Lower lobe of right lung (tissue), 2 donors: ENCODE results near the gene PTPN14. TPM values are rescaled to one million over a fixed set of nuclear protein-coding genes. Genes with fewer than 3 reads are reported as not detected.

Experiments
- ATAC-seq, 2 donors: fragments of 200-7000 bp; cut with Tn5 transposase; one replicate each; pipeline ENCODE4 v1.9.1; 2020 to 2022; ENCODE audit warnings: mild to moderate bottlenecking in 2 of 2, moderate library complexity in 2 of 2
- DNase-seq: peaks from one replicate; pipeline ENCODE4 v3.0.0-alpha.2; 2020
- H3K27ac ChIP-seq: fragments of 200-600 bp; one replicate; pipeline ENCODE4 v1.8.0; 2022
- H3K27me3 ChIP-seq: fragments of 200-600 bp; one replicate; pipeline ENCODE4 v1.8.0; 2022; ENCODE audit warnings: low read depth
- H3K36me3 ChIP-seq: fragments of 200-600 bp; one replicate; pipeline ENCODE4 v1.8.0; 2022; ENCODE audit warnings: mild to moderate bottlenecking
- H3K4me1 ChIP-seq: fragments of 200-600 bp; one replicate; pipeline ENCODE4 v1.8.0; 2022
- H3K4me3 ChIP-seq: fragments of 200-600 bp; one replicate; pipeline ENCODE4 v1.8.0; 2022; ENCODE audit warnings: mild to moderate bottlenecking
- H3K9me3 ChIP-seq: fragments of 200-600 bp; one replicate; pipeline ENCODE4 v1.8.0; 2022
- CTCF ChIP-seq: fragments of 200-600 bp; IDR thresholded peaks from one replicate; pipeline ENCODE4 v1.8.0; 2022; ENCODE audit warnings: antibody characterized with exemption, mild to moderate bottlenecking
- intact Hi-C: fragments of 100-400 bp; cut with DNase I; formaldehyde crosslinking; loops from one replicate; pipeline ENCODE4 v1.11.0; 2022
- total RNA-seq: library from RNA; stranded (reverse); fragmentation: NEBNext Ultra II Directional; extraction: Animal tissue kit (Norgen Biotek cat#: 25700); gene quantifications from one replicate; pipeline ENCODE4 v1.2.1, GENCODE V29; 2021
- donor health status: DM: no; HTN: yes; CAD: no; lungs with severe emphysema.

Gene PTPN14
- total RNA-seq, 1 donor from 2014 or later: 34.1 TPM

- intact Hi-C loops: no loop called here
- DNase-seq (no peak), ATAC-seq (no peak)
- Histone ChIP-seq H3K4me1 (peaks cover 8% of the 10 kb centered on the region), H3K27ac (no peak overlapping the region), H3K27me3 (no peaks in the 10 kb centered on the region), H3K9me3 (no peaks in the 10 kb centered on the region), H3K36me3 (no peaks in the 10 kb centered on the region), H3K4me3 (no peak overlapping the region)
- TF ChIP-seq CTCF: no peak
Observed at GRCh38 chr1:214566158-214567104, 15.0 kb upstream of the PTPN14 start.

- Histone ChIP-seq H3K4me1 (peaks cover 8% of the 10 kb centered on the region), H3K27ac (no peak overlapping the region), H3K4me3 (no peak overlapping the region), H3K27me3 (no peaks in the 10 kb centered on the region), H3K36me3 (no peaks in the 10 kb centered on the region), H3K9me3 (no peaks in the 10 kb centered on the region)
- ATAC-seq (no peak), DNase-seq (no peak)
- TF ChIP-seq CTCF: no peak
- intact Hi-C loops: no loop called here
Observed at GRCh38 chr1:214565310-214565709, 13.9 kb upstream of the PTPN14 start.

- Histone ChIP-seq H3K27ac (no peak overlapping the region), H3K4me1 (peaks cover 8% of the 10 kb centered on the region), H3K4me3 (no peak overlapping the region), H3K36me3 (no peaks in the 10 kb centered on the region), H3K27me3 (no peaks in the 10 kb centered on the region), H3K9me3 (no peaks in the 10 kb centered on the region)
- intact Hi-C loops: no loop called here
- ATAC-seq (no peak), DNase-seq (no peak)
- no peak for TF ChIP-seq CTCF
Observed at GRCh38 chr1:214563881-214564280, 12.5 kb upstream of the PTPN14 start.

- intact Hi-C loops: no loop called here
- no peak for TF ChIP-seq CTCF
- no peaks in the 10 kb centered on the region for H3K4me1 ChIP-seq
- ATAC-seq (peak; percentile 42 to 54), DNase-seq (no peak)
- H3K4me3 ChIP-seq: no peak overlapping the region
- no peak overlapping the region for H3K27ac ChIP-seq
- H3K36me3 ChIP-seq: no peaks in the 10 kb centered on the region
- H3K27me3 ChIP-seq: no peaks in the 10 kb centered on the region
- H3K9me3 ChIP-seq: no peaks in the 10 kb centered on the region
Observed at GRCh38 chr1:214557952-214558735, 6.7 kb upstream of the PTPN14 start.

- intact Hi-C loops: no loop called here
- H3K27me3 ChIP-seq: no peaks in the 10 kb centered on the region
- no peaks in the 10 kb centered on the region for H3K36me3 ChIP-seq
- no peaks in the 10 kb centered on the region for H3K9me3 ChIP-seq
- peak overlapping the region; percentile 99 for H3K27ac ChIP-seq
- no peak for DNase-seq
- no peak overlapping the region for H3K4me3 ChIP-seq
- no peak for ATAC-seq
- peaks cover 28% of the 10 kb centered on the region for H3K4me1 ChIP-seq
- no peak for TF ChIP-seq CTCF
Observed at GRCh38 chr1:214553142-214553710, 1.8 kb upstream of the PTPN14 start.
